Brain microvascular endothelial cell (primary cell): ENCODE results near the gene EYS.

ENCODE experiments used
- DNase-seq: peaks from one replicate; pipeline ENCODE4 v3.0.0-alpha.2; 2020
- H3K27ac ChIP-seq: fragments of 250-450 bp; sonication (Bioruptor Pico); 2 replicates; pipeline ENCODE4 v1.5.1; 2020; ENCODE audit warnings: mild to moderate bottlenecking, moderate library complexity
- H3K27me3 ChIP-seq: fragments of 250-450 bp; sonication (Bioruptor Pico); replicated peaks from 2 replicates; pipeline ENCODE4 v1.5.1; 2020; ENCODE audit warnings: mild to moderate bottlenecking
- H3K36me3 ChIP-seq: fragments of 250-450 bp; sonication (Bioruptor Pico); replicated peaks from 2 replicates; pipeline ENCODE4 v1.5.1; 2020; ENCODE audit warnings: mild to moderate bottlenecking
- H3K4me3 ChIP-seq: 2 replicates; pipeline ENCODE4 v1.5.1; 2011; ENCODE audit warnings: low read depth, mild to moderate bottlenecking, control low read depth, low read length, moderate library complexity
- CTCF ChIP-seq: IDR thresholded peaks from 2 replicates; pipeline ENCODE4 v1.5.1; 2011; ENCODE audit warnings: low read depth, mild to moderate bottlenecking, moderate library complexity, low read length, control low read depth, inconsistent platforms; ENCODE audit errors: missing control alignments
- in situ Hi-C: cut with HindIII; loops from 2 replicates; pipeline ENCODE4 v1.10.0; 2017; ENCODE audit warnings: low sequenced_read_pairs, low pct_ligation_motif_present

EYS gene

GRCh38 chr6:65711531-65711930, 4.5 kb upstream of the EYS start:
- DNase-seq: no peak

GRCh38 chr6:65709099-65709830, 2.2 kb upstream of the EYS start:
- no peak for TF ChIP-seq CTCF
- in situ Hi-C loops: no loop called here

More at GRCh38 chr6:65711531-65711930, 4.5 kb upstream of the EYS start:
- no peak overlapping the region for H3K27ac ChIP-seq
- no peak overlapping the region for H3K4me3 ChIP-seq
- no peaks in the 10 kb centered on the region for H3K36me3 ChIP-seq
- H3K27me3 ChIP-seq: no peaks in the 10 kb centered on the region
- TF ChIP-seq CTCF: no peak
- in situ Hi-C loops: no loop called here

GRCh38 chr6:65708162-65708561, 1.1 kb upstream of the EYS start:
- Histone ChIP-seq H3K27me3 (no peaks in the 10 kb centered on the region), H3K36me3 (no peaks in the 10 kb centered on the region), H3K4me3 (no peak overlapping the region), H3K27ac (no peak overlapping the region)
- in situ Hi-C loops: no loop called here
- no peak for TF ChIP-seq CTCF
- DNase-seq: no peak

More at GRCh38 chr6:65709099-65709830, 2.2 kb upstream of the EYS start:
- DNase-seq: no peak
- H3K36me3 ChIP-seq: no peaks in the 10 kb centered on the region
- no peak overlapping the region for H3K4me3 ChIP-seq
- H3K27me3 ChIP-seq: no peaks in the 10 kb centered on the region
- no peak overlapping the region for H3K27ac ChIP-seq

GRCh38 chr6:65706436-65706835, 590 bp downstream of the EYS start:
- TF ChIP-seq CTCF: no peak
- H3K4me3 ChIP-seq: no peak overlapping the region
- DNase-seq: no peak

GRCh38 chr6:65701325-65701724, 5.7 kb downstream of the EYS start:
- no peak for DNase-seq
- H3K36me3 ChIP-seq: no peaks in the 10 kb centered on the region
- in situ Hi-C loops: no loop called here
- no peak overlapping the region for H3K4me3 ChIP-seq
- no peaks in the 10 kb centered on the region for H3K27me3 ChIP-seq
- TF ChIP-seq CTCF: no peak
- no peak overlapping the region for H3K27ac ChIP-seq

More at GRCh38 chr6:65706436-65706835, 590 bp downstream of the EYS start:
- H3K36me3 ChIP-seq: no peaks in the 10 kb centered on the region
- H3K27ac ChIP-seq: no peak overlapping the region
- no peaks in the 10 kb centered on the region for H3K27me3 ChIP-seq
- in situ Hi-C loops: no loop called here

- no peak for TF ChIP-seq CTCF
- no peaks in the 10 kb centered on the region for H3K27me3 ChIP-seq
- DNase-seq: no peak
- H3K36me3 ChIP-seq: no peaks in the 10 kb centered on the region
- no peak overlapping the region for H3K4me3 ChIP-seq
- no peak overlapping the region for H3K27ac ChIP-seq
- in situ Hi-C loops: no loop called here
Observed at GRCh38 chr6:65700561-65700960, 6.5 kb downstream of the EYS start.
